ENCODE measurements around the gene CCR5AS.
"Not testable (repeated sequence)": the region's sequence is repeated elsewhere in the genome, so short reads cannot be mapped to it uniquely, and the experiment has no call there.

CCR5AS gene

GRCh38 chr3:46427916-46428833 lies 21.3 kb upstream of the CCR5AS start:
- Histone ChIP-seq H3K9me3 (ENCODE audit: control insufficient read depth, low read length) (no peaks in the 10 kb centered on the region), H3K27me3 (replicated peaks; ENCODE audit: control insufficient read depth, insufficient read depth, low read length, poor library complexity, severe bottlenecking) (no peaks in the 10 kb centered on the region), H3K27ac (ENCODE audit: insufficient read depth, low read length, poor library complexity, severe bottlenecking) (no peak overlapping the region), H3K4me1 (ENCODE audit: control insufficient read depth, insufficient read depth, low read length, poor library complexity, severe bottlenecking) (no peaks in the 10 kb centered on the region), H3K4me3 (ENCODE audit: insufficient read depth, low read depth, low read length, poor library complexity, severe bottlenecking) (no peak overlapping the region), H3K36me3 (ENCODE audit: control insufficient read depth, insufficient read depth, low read length) (no peaks in the 10 kb centered on the region)
- DNase-seq = no peak

DNA sequence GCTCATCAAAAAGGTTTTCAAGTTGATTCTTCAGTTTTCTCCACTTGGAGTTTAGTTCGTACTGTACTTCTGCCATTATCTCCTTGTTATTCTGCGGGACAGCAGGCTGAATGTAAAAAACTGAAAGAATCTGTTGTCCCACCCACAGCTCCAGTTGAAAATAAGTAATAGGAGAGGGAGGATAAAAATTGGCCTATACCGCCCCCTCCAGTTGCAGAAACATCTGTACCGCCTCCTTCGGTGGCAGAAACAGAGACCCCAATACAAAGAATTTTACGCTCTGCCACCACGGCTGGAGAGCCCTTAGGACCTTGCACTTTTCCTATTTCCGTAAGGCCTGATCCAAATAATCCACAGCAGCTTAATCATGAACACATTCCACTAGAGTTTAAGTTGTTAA lies 20.5 kb upstream of the CCR5AS start:
- H3K9me3 ChIP-seq (ENCODE audit: control insufficient read depth, low read length); H3K4me3 ChIP-seq (ENCODE audit: insufficient read depth, low read depth, low read length, poor library complexity, severe bottlenecking); H3K4me1 ChIP-seq (ENCODE audit: control insufficient read depth, insufficient read depth, low read length, poor library complexity, severe bottlenecking); H3K27ac ChIP-seq (ENCODE audit: insufficient read depth, low read length, poor library complexity, severe bottlenecking); H3K36me3 ChIP-seq (ENCODE audit: control insufficient read depth, insufficient read depth, low read length); H3K27me3 ChIP-seq (replicated peaks; ENCODE audit: control insufficient read depth, insufficient read depth, low read length, poor library complexity, severe bottlenecking); DNase-seq: not testable (repeated sequence)

GRCh38 chr3:46426476-46426875 lies 19.6 kb upstream of the CCR5AS start:
- H3K27ac ChIP-seq (ENCODE audit: insufficient read depth, low read length, poor library complexity, severe bottlenecking) = not testable (repeated sequence)

DNA sequence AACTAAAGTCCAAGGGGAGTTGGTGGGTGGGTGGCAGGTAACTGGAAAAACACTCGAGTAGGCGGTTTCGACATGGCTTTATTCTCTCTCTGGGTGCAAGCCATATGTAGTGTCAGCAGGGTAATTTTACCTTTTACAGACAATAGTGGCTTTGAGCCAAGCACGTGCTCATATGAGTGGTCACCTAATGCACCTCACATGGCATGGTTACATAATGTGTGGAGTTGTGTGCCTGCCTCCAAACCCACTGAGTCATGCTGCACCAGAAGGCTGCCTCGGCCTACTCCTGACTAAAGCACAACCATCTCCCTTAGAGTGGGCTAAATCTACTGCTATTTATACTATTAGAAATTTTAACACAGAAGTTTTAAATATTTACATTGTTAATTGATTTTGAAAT lies 16.7 kb upstream of the CCR5AS start:
- DNase-seq = no peak
- Histone ChIP-seq H3K36me3 (ENCODE audit: control insufficient read depth, insufficient read depth, low read length) (no peaks in the 10 kb centered on the region), H3K4me1 (ENCODE audit: control insufficient read depth, insufficient read depth, low read length, poor library complexity, severe bottlenecking) (no peaks in the 10 kb centered on the region), H3K27ac (ENCODE audit: insufficient read depth, low read length, poor library complexity, severe bottlenecking) (no peak overlapping the region), H3K4me3 (ENCODE audit: insufficient read depth, low read depth, low read length, poor library complexity, severe bottlenecking) (no peak overlapping the region), H3K9me3 (ENCODE audit: control insufficient read depth, low read length) (no peaks in the 10 kb centered on the region), H3K27me3 (replicated peaks; ENCODE audit: control insufficient read depth, insufficient read depth, low read length, poor library complexity, severe bottlenecking) (no peaks in the 10 kb centered on the region)

More at GRCh38 chr3:46426476-46426875, 19.6 kb upstream of the CCR5AS start:
- not testable (repeated sequence) for DNase-seq; H3K9me3 ChIP-seq (ENCODE audit: control insufficient read depth, low read length); H3K36me3 ChIP-seq (ENCODE audit: control insufficient read depth, insufficient read depth, low read length); H3K4me3 ChIP-seq (ENCODE audit: insufficient read depth, low read depth, low read length, poor library complexity, severe bottlenecking); H3K27me3 ChIP-seq (replicated peaks; ENCODE audit: control insufficient read depth, insufficient read depth, low read length, poor library complexity, severe bottlenecking); H3K4me1 ChIP-seq (ENCODE audit: control insufficient read depth, insufficient read depth, low read length, poor library complexity, severe bottlenecking)

DNA sequence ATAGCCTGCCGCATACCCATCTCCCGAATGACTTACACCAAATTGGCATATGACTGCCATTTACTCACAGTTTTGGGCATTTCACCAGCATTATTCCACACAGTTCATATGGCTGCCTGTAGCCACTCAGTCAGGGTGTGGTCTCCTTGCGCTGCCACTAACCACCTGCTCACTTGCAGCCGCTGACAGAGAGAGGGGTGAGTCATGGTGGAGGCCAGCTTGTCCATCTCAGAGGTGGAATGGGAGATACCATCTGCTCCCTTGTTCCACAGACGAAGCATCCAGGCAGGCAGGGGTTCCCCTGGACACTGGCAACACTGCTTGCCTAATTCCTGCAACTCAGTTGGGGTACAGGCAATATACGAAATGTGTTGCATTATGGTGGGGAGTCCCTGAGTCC lies 15.8 kb upstream of the CCR5AS start:
- H3K4me3 ChIP-seq (ENCODE audit: insufficient read depth, low read depth, low read length, poor library complexity, severe bottlenecking) = no peak overlapping the region
- H3K36me3 ChIP-seq (ENCODE audit: control insufficient read depth, insufficient read depth, low read length) = no peaks in the 10 kb centered on the region
- H3K9me3 ChIP-seq (ENCODE audit: control insufficient read depth, low read length) = no peaks in the 10 kb centered on the region
- no peaks in the 10 kb centered on the region for H3K4me1 ChIP-seq (ENCODE audit: control insufficient read depth, insufficient read depth, low read length, poor library complexity, severe bottlenecking)
- no peak for DNase-seq
- no peak overlapping the region for H3K27ac ChIP-seq (ENCODE audit: insufficient read depth, low read length, poor library complexity, severe bottlenecking)
- H3K27me3 ChIP-seq (replicated peaks; ENCODE audit: control insufficient read depth, insufficient read depth, low read length, poor library complexity, severe bottlenecking) = no peaks in the 10 kb centered on the region

- Histone ChIP-seq H3K27me3 (replicated peaks; ENCODE audit: control insufficient read depth, insufficient read depth, low read length, poor library complexity, severe bottlenecking) (no peaks in the 10 kb centered on the region), H3K27ac (ENCODE audit: insufficient read depth, low read length, poor library complexity, severe bottlenecking) (no peak overlapping the region), H3K4me1 (ENCODE audit: control insufficient read depth, insufficient read depth, low read length, poor library complexity, severe bottlenecking) (no peaks in the 10 kb centered on the region), H3K9me3 (ENCODE audit: control insufficient read depth, low read length) (no peaks in the 10 kb centered on the region), H3K4me3 (ENCODE audit: insufficient read depth, low read depth, low read length, poor library complexity, severe bottlenecking) (no peak overlapping the region), H3K36me3 (ENCODE audit: control insufficient read depth, insufficient read depth, low read length) (no peaks in the 10 kb centered on the region)
- DNase-seq = no peak
Measured at GRCh38 chr3:46420931-46421330, 14.1 kb upstream of the CCR5AS start.

- H3K27ac ChIP-seq (ENCODE audit: insufficient read depth, low read length, poor library complexity, severe bottlenecking) = no peak overlapping the region
- no peak for DNase-seq
- H3K36me3 ChIP-seq (ENCODE audit: control insufficient read depth, insufficient read depth, low read length) = no peaks in the 10 kb centered on the region
- no peaks in the 10 kb centered on the region for H3K4me1 ChIP-seq (ENCODE audit: control insufficient read depth, insufficient read depth, low read length, poor library complexity, severe bottlenecking)
- H3K4me3 ChIP-seq (ENCODE audit: insufficient read depth, low read depth, low read length, poor library complexity, severe bottlenecking) = no peak overlapping the region
- H3K27me3 ChIP-seq (replicated peaks; ENCODE audit: control insufficient read depth, insufficient read depth, low read length, poor library complexity, severe bottlenecking) = no peaks in the 10 kb centered on the region
- no peaks in the 10 kb centered on the region for H3K9me3 ChIP-seq (ENCODE audit: control insufficient read depth, low read length)
Measured at GRCh38 chr3:46419816-46420215, 12.9 kb upstream of the CCR5AS start.

GRCh38 chr3:46417841-46418611 lies 11.2 kb upstream of the CCR5AS start:
- Histone ChIP-seq H3K4me1 (ENCODE audit: control insufficient read depth, insufficient read depth, low read length, poor library complexity, severe bottlenecking) (no peaks in the 10 kb centered on the region), H3K27ac (ENCODE audit: insufficient read depth, low read length, poor library complexity, severe bottlenecking) (no peak overlapping the region), H3K27me3 (replicated peaks; ENCODE audit: control insufficient read depth, insufficient read depth, low read length, poor library complexity, severe bottlenecking) (no peaks in the 10 kb centered on the region), H3K9me3 (ENCODE audit: control insufficient read depth, low read length) (no peaks in the 10 kb centered on the region), H3K4me3 (ENCODE audit: insufficient read depth, low read depth, low read length, poor library complexity, severe bottlenecking) (no peak overlapping the region), H3K36me3 (ENCODE audit: control insufficient read depth, insufficient read depth, low read length) (no peaks in the 10 kb centered on the region)
- DNase-seq = no peak

- no peak overlapping the region for H3K4me3 ChIP-seq (ENCODE audit: insufficient read depth, low read depth, low read length, poor library complexity, severe bottlenecking)
- no peaks in the 10 kb centered on the region for H3K4me1 ChIP-seq (ENCODE audit: control insufficient read depth, insufficient read depth, low read length, poor library complexity, severe bottlenecking)
- H3K9me3 ChIP-seq (ENCODE audit: control insufficient read depth, low read length) = no peaks in the 10 kb centered on the region
- DNase-seq = no peak
- H3K27ac ChIP-seq (ENCODE audit: insufficient read depth, low read length, poor library complexity, severe bottlenecking) = no peak overlapping the region
- H3K36me3 ChIP-seq (ENCODE audit: control insufficient read depth, insufficient read depth, low read length) = no peaks in the 10 kb centered on the region
- no peaks in the 10 kb centered on the region for H3K27me3 ChIP-seq (replicated peaks; ENCODE audit: control insufficient read depth, insufficient read depth, low read length, poor library complexity, severe bottlenecking)
Measured at GRCh38 chr3:46416811-46417510, 10.1 kb upstream of the CCR5AS start.
